Esophagus squamous epithelium (tissue), 5 donors: ENCODE data around the gene SYT1. TPM values are rescaled to one million over a fixed set of nuclear protein-coding genes. Genes with fewer than 3 reads are reported as not detected.

ENCODE experiments used
- DNase-seq: peaks from one replicate; lab custom pipeline; 2025; lab: John Stamatoyannopoulos, UW
- H3K27ac ChIP-seq, 4 donors: fragments of 200-600 bp; sonication (generic); one replicate each; pipeline ENCODE4 v1.5.1; 2016 to 2019; ENCODE audit warnings: mild to moderate bottlenecking in 1 of 4
- H3K27me3 ChIP-seq, 4 donors: fragments of 200-600 bp; sonication (generic); 1 replicate in 3 of 4; 2 replicates in 1 of 4; pipeline versions ENCODE4 v1.5.1 to v1.6.0; 2017 to 2021; ENCODE audit warnings: antibody characterized with exemption in 1 of 4
- H3K36me3 ChIP-seq, 3 donors: fragments of 200-600 bp; sonication (generic); one replicate each; pipeline ENCODE4 v1.5.1; 2016 to 2019
- H3K4me1 ChIP-seq, 3 donors: fragments of 200-600 bp; sonication (generic); one replicate each; pipeline ENCODE4 v1.5.1; 2017 to 2019
- H3K4me3 ChIP-seq, 4 donors: fragments of 200-600 bp; sonication (generic); 1 replicate in 3 of 4; 2 replicates in 1 of 4; pipeline ENCODE4 v1.5.1; 2016 to 2019; ENCODE audit warnings: mild to moderate bottlenecking in 2 of 4, moderate library complexity in 1 of 4
- H3K9me3 ChIP-seq, 3 donors: fragments of 200-600 bp; sonication (generic); one replicate each; pipeline ENCODE4 v1.5.1; 2016 to 2019
- CTCF ChIP-seq, 6 experiments: fragments of 450-650 bp in 4 of 6; fragments of 200-600 bp in 2 of 6; sonication (generic) in 2 of 6; IDR thresholded peaks; one replicate each; pipeline ENCODE4 v1.5.1; 2016 to 2019; ENCODE audit warnings: antibody characterized with exemption in 6 of 6, mild to moderate bottlenecking in 4 of 6, moderate library complexity in 4 of 6
- POLR2A ChIP-seq, 4 donors: fragments of 450-650 bp; IDR thresholded peaks; one replicate each; pipeline ENCODE4 v1.6.1; 2017; ENCODE audit warnings: antibody characterized with exemption in 4 of 4, mild to moderate bottlenecking in 4 of 4, moderate library complexity in 3 of 4
- WGBS, 2 donors: methylation state at CpG; one replicate each; pipeline ENCODE4 v1.1.5; 2018; 5-methylcytosine and 5-hydroxymethylcytosine counted together
- intact Hi-C: fragments of 100-400 bp; cut with DNase I; formaldehyde crosslinking; loops from one replicate; pipeline ENCODE4 v1.15.0; 2022
- total RNA-seq, 4 donors: library from RNA; depleted of rRNA; stranded (reverse); fragments of >200 nt; gene quantifications; one replicate each; pipeline ENCODE4 v1.1.0, GENCODE V29; 2016
- donor health status: DM: yes; HTN: yes; CAD: no.

Gene SYT1
- total RNA-seq, 4 donors from 2014 or later, result 0.26 to 2.7 TPM; not detected in 2

- H3K4me3 ChIP-seq, result no peak overlapping the region
- DNase-seq, result no peak
- H3K27ac ChIP-seq, result no peak overlapping the region
- H3K27me3 ChIP-seq, result no peaks in the 10 kb centered on the region
- H3K36me3 ChIP-seq, result no peaks in the 10 kb centered on the region
- H3K9me3 ChIP-seq, result no peaks in the 10 kb centered on the region
- intact Hi-C loops, result no loop called here
- TF ChIP-seq CTCF (IDR thresholded peaks at IDR 0.05) (no peak), POLR2A (IDR thresholded peaks at IDR 0.05) (no peak)
- peaks cover 0 to 15% (median 0%) of the 10 kb centered on the region in 3 donors for H3K4me1 ChIP-seq
- 54 to 73% methylated on average over 4 of the region's 4 CpGs for WGBS, 2 donors
Measured at GRCh38 chr12:79441534-79441933, 577.0 kb downstream of the SYT1 start.

GRCh38 chr12:79442396-79442795, 577.8 kb downstream of the SYT1 start:
- H3K27me3 ChIP-seq, result no peaks in the 10 kb centered on the region
- H3K4me3 ChIP-seq, result no peak overlapping the region
- no peak overlapping the region for H3K27ac ChIP-seq
- TF ChIP-seq CTCF (IDR thresholded peaks at IDR 0.05), result no peak
- TF ChIP-seq POLR2A (IDR thresholded peaks at IDR 0.05), result no peak
- H3K9me3 ChIP-seq, result no peaks in the 10 kb centered on the region
- intact Hi-C loops, result no loop called here
- DNase-seq, result no peak
- no peaks in the 10 kb centered on the region for H3K36me3 ChIP-seq
- peaks cover 0 to 15% (median 0%) of the 10 kb centered on the region in 3 donors for H3K4me1 ChIP-seq

GRCh38 chr12:79444089-79444488, 579.5 kb downstream of the SYT1 start:
- Histone ChIP-seq H3K9me3 (no peaks in the 10 kb centered on the region), H3K36me3 (no peaks in the 10 kb centered on the region), H3K4me1 (peaks cover 0 to 8% (median 0%) of the 10 kb centered on the region in 3 donors), H3K4me3 (no peak overlapping the region), H3K27ac (no peak overlapping the region), H3K27me3 (no peaks in the 10 kb centered on the region)
- DNase-seq, result no peak
- TF ChIP-seq CTCF (IDR thresholded peaks at IDR 0.05) (no peak), POLR2A (IDR thresholded peaks at IDR 0.05) (no peak)
- intact Hi-C loops, result no loop called here

- Histone ChIP-seq H3K27ac (no peak overlapping the region), H3K36me3 (no peaks in the 10 kb centered on the region), H3K9me3 (no peaks in the 10 kb centered on the region), H3K4me3 (no peak overlapping the region), H3K4me1 (peaks cover 0 to 29% (median 14%) of the 10 kb centered on the region in 3 donors), H3K27me3 (no peaks in the 10 kb centered on the region)
- WGBS, 2 donors, result 93 to 97% methylated on average over 11 of the region's 11 CpGs
- no peak for TF ChIP-seq CTCF (IDR thresholded peaks at IDR 0.05)
- TF ChIP-seq POLR2A (IDR thresholded peaks at IDR 0.05), result no peak
- DNase-seq, result no peak
- intact Hi-C loops, result no loop called here
Measured at GRCh38 chr12:79448816-79449215, 584.2 kb downstream of the SYT1 start.

- Histone ChIP-seq H3K4me1 (peaks cover 0 to 44% (median 20%) of the 10 kb centered on the region in 3 donors), H3K9me3 (no peaks in the 10 kb centered on the region), H3K27ac (peak overlapping the region in 2 of 4 donors; percentile 5 to 54), H3K36me3 (no peaks in the 10 kb centered on the region), H3K27me3 (no peaks in the 10 kb centered on the region), H3K4me3 (no peak overlapping the region)
- no peak for DNase-seq
- TF ChIP-seq POLR2A (IDR thresholded peaks at IDR 0.05) (no peak), CTCF (IDR thresholded peaks at IDR 0.05) (no peak)
- intact Hi-C loops, result no loop called here
Measured at GRCh38 chr12:79451365-79451764, 586.8 kb downstream of the SYT1 start.
